Measurements from ENCODE around the gene COMTD1. TPM values are rescaled to one million over a fixed set of nuclear protein-coding genes. Genes with fewer than 3 reads are reported as not detected.

COMTD1 gene
- total and polyA plus RNA-seq, 2 of the 13 experiments (the other 11 are each of a cell fraction or from before 2014, with no cell fraction given) = 11.8 to 18.4 TPM

DNA sequence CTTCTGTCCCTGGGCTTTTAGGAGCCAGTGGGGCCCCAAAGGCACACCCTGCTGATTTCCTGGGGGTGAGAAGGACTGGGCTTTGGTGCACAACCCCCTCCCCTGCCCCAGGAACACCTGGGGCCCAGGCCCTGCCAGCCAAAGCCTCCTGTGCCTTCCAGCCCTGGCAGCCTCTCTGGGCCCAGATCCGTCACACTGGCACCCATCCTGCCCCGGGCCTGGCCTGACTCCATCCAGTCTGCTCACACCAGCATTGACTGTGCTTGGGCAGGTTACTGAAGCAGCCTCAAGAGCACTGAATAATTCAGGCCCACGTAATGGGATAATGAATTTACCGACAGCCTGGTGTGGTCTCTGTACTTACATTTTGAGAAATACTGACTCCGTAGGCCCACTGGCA, 12.0 kb upstream of the COMTD1 start:
- WGBS (ENCODE audit: low lambda C conversion rate) = 40% methylated on average over 3 of the region's 5 CpGs
- no peaks in the 10 kb centered on the region for H3K36me3 ChIP-seq (replicated peaks in 1 of 2; ENCODE audit: control insufficient read depth in 1 of 2, insufficient read depth in 2 of 2, low read length in 2 of 2)
- H3K9me3 ChIP-seq (ENCODE audit: low read length) = no peaks in the 10 kb centered on the region
- no peaks in the 10 kb centered on the region for H3K27me3 ChIP-seq (ENCODE audit: control insufficient read depth in 1 of 2, insufficient read depth in 2 of 2, low read length in 2 of 2)
- intact Hi-C loops (cut with micrococcal nuclease; ENCODE audit: unreplicated experiment) = no loop called here
- ATAC-seq (no peak), FAIRE-seq (no peak), DNase-seq (ENCODE audit: low spot score) (no peak)
- CTCF ChIA-PET (ENCODE audit: low intra/inter-chr PET ratio, low total read pairs) = no interaction called here
- peaks cover 38% of the 10 kb centered on the region for H3K4me1 ChIP-seq (ENCODE audit: insufficient read depth, low read length)
- POLR2A ChIA-PET = no interaction called here
- H3K4me3 ChIP-seq (replicated peaks in 1 of 3; ENCODE audit: insufficient read depth in 1 of 3, low read depth in 2 of 3, low read length in 3 of 3) = no peak overlapping the region
- in situ Hi-C loops (cut with HindIII; ENCODE audit: extremely low pct_ligation_motif_present, low pct_unique_long_range_greater_than_20kb) = no loop called here
- H2AFZ ChIP-seq (ENCODE audit: low read length) = no peak overlapping the region
- H3K9ac ChIP-seq (ENCODE audit: insufficient read depth, low read depth, low read length) = no peak overlapping the region
- TF ChIP-seq, protein P1, sequence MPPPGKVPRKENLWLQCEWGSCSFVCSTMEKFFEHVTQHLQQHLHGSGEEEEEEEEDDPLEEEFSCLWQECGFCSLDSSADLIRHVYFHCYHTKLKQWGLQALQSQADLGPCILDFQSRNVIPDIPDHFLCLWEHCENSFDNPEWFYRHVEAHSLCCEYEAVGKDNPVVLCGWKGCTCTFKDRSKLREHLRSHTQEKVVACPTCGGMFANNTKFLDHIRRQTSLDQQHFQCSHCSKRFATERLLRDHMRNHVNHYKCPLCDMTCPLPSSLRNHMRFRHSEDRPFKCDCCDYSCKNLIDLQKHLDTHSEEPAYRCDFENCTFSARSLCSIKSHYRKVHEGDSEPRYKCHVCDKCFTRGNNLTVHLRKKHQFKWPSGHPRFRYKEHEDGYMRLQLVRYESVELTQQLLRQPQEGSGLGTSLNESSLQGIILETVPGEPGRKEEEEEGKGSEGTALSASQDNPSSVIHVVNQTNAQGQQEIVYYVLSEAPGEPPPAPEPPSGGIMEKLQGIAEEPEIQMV (CRISPR knock-in tag; IDR thresholded peaks at IDR 0.05; ENCODE audit: low read depth) = no peak
- TF ChIP-seq ZNF468 (CRISPR knock-in tag; IDR thresholded peaks at IDR 0.05) (no peak), NFATC3 (CRISPR knock-in tag; IDR thresholded peaks at IDR 0.05) (no peak), HNRNPUL1 (IDR thresholded peaks at IDR 0.05; ENCODE audit: low read depth, low read length) (no peak), ZNF563 (CRISPR knock-in tag; IDR thresholded peaks at IDR 0.05) (no peak), SMC3 (IDR thresholded peaks at IDR 0.05; ENCODE audit: low read length) (no peak), TBP (CRISPR knock-in tag; IDR thresholded peaks at IDR 0.05) (no peak), NFYB (CRISPR knock-in tag; IDR thresholded peaks at IDR 0.05) (no peak), RBM39 (IDR thresholded peaks at IDR 0.05; ENCODE audit: low read depth, low read length, poor library complexity, severe bottlenecking) (no peak), AKAP8 (CRISPR knock-in tag; IDR thresholded peaks at IDR 0.05) (no peak), PAF1 (CRISPR knock-in tag; IDR thresholded peaks at IDR 0.05) (no peak)
- TF ChIP-seq, protein P2, sequence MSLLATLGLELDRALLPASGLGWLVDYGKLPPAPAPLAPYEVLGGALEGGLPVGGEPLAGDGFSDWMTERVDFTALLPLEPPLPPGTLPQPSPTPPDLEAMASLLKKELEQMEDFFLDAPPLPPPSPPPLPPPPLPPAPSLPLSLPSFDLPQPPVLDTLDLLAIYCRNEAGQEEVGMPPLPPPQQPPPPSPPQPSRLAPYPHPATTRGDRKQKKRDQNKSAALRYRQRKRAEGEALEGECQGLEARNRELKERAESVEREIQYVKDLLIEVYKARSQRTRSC (CRISPR knock-in tag; IDR thresholded peaks at IDR 0.05; ENCODE audit: low read depth) = no peak
- TF ChIP-seq, protein P3, sequence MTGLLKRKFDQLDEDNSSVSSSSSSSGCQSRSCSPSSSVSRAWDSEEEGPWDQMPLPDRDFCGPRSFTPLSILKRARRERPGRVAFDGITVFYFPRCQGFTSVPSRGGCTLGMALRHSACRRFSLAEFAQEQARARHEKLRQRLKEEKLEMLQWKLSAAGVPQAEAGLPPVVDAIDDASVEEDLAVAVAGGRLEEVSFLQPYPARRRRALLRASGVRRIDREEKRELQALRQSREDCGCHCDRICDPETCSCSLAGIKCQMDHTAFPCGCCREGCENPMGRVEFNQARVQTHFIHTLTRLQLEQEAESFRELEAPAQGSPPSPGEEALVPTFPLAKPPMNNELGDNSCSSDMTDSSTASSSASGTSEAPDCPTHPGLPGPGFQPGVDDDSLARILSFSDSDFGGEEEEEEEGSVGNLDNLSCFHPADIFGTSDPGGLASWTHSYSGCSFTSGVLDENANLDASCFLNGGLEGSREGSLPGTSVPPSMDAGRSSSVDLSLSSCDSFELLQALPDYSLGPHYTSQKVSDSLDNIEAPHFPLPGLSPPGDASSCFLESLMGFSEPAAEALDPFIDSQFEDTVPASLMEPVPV (CRISPR knock-in tag; IDR thresholded peaks at IDR 0.05) = no peak
- TF ChIP-seq, protein P4, sequence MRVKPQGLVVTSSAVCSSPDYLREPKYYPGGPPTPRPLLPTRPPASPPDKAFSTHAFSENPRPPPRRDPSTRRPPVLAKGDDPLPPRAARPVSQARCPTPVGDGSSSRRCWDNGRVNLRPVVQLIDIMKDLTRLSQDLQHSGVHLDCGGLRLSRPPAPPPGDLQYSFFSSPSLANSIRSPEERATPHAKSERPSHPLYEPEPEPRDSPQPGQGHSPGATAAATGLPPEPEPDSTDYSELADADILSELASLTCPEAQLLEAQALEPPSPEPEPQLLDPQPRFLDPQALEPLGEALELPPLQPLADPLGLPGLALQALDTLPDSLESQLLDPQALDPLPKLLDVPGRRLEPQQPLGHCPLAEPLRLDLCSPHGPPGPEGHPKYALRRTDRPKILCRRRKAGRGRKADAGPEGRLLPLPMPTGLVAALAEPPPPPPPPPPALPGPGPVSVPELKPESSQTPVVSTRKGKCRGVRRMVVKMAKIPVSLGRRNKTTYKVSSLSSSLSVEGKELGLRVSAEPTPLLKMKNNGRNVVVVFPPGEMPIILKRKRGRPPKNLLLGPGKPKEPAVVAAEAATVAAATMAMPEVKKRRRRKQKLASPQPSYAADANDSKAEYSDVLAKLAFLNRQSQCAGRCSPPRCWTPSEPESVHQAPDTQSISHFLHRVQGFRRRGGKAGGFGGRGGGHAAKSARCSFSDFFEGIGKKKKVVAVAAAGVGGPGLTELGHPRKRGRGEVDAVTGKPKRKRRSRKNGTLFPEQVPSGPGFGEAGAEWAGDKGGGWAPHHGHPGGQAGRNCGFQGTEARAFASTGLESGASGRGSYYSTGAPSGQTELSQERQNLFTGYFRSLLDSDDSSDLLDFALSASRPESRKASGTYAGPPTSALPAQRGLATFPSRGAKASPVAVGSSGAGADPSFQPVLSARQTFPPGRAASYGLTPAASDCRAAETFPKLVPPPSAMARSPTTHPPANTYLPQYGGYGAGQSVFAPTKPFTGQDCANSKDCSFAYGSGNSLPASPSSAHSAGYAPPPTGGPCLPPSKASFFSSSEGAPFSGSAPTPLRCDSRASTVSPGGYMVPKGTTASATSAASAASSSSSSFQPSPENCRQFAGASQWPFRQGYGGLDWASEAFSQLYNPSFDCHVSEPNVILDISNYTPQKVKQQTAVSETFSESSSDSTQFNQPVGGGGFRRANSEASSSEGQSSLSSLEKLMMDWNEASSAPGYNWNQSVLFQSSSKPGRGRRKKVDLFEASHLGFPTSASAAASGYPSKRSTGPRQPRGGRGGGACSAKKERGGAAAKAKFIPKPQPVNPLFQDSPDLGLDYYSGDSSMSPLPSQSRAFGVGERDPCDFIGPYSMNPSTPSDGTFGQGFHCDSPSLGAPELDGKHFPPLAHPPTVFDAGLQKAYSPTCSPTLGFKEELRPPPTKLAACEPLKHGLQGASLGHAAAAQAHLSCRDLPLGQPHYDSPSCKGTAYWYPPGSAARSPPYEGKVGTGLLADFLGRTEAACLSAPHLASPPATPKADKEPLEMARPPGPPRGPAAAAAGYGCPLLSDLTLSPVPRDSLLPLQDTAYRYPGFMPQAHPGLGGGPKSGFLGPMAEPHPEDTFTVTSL (CRISPR knock-in tag; IDR thresholded peaks at IDR 0.05; ENCODE audit: borderline replicate concordance) = no peak
- H4K20me1 ChIP-seq (ENCODE audit: insufficient read depth, low read length) = no peaks in the 10 kb centered on the region
- no peak overlapping the region for H3K27ac ChIP-seq (ENCODE audit: extremely low read length, insufficient read depth, low read length)
- H3K79me2 ChIP-seq (ENCODE audit: insufficient read depth, low read length) = no peaks in the 10 kb centered on the region
- H3K4me2 ChIP-seq (ENCODE audit: low read depth, low read length) = no peak overlapping the region
- no TSS peak for BruUV-seq (replicated peaks)
